Measurements from ENCODE around the gene ARPC3.

- TF ChIP-seq CTCF (conservative IDR thresholded peaks at IDR 0.05; ENCODE audit: low read depth in 2 of 2) (no peak), POLR2AphosphoS5 (IDR thresholded peaks at IDR 0.05; ENCODE audit: low read depth) (peak; percentile 74), CREB1 (CRISPR knock-in tag; IDR thresholded peaks at IDR 0.05; ENCODE audit: low read depth) (no peak), REST (IDR thresholded peaks at IDR 0.05; ENCODE audit: unreplicated experiment) (no peak), EZH2 (IDR thresholded peaks at IDR 0.05; ENCODE audit: low read depth, unreplicated experiment) (no peak), EZH2phosphoT487 (IDR thresholded peaks at IDR 0.05; ENCODE audit: unreplicated experiment) (no peak), STAT1 (IDR thresholded peaks at IDR 0.05; ENCODE audit: unreplicated experiment) (no peak), ZNF114 (CRISPR knock-in tag; IDR thresholded peaks at IDR 0.05) (no peak), ETS1 (IDR thresholded peaks at IDR 0.05) (peak; percentile 25; the same call in 1 of the 2 replicates)
Observed at GRCh38 chr12:110403146-110403975, 46.8 kb downstream of the ARPC3 start, which contains the start of gene ANAPC7.

Measured in GM23338 (cell line).